D721Med (cell line): ENCODE data around the gene PRKG1.

Experiments used
- DNase-seq: peaks from one replicate; pipeline ENCODE4 v3.0.0; 2011; ENCODE audit warnings: low spot score; ENCODE audit not compliant: insufficient read length
- FAIRE-seq: peaks from 2 replicates; lab custom pipeline; 2011; peaks lifted over from hg19 to GRCh38; lab: Jason Lieb, UNC
- TF ChIP-seq, protein P1 (sequence below): IDR thresholded peaks from 2 replicates; pipeline ENCODE4 v1.5.1; 2012; ENCODE audit warnings: mild to moderate bottlenecking, control low read depth; ENCODE audit not compliant: insufficient read depth; ENCODE audit errors: missing control alignments

The PRKG1 gene

DNA sequence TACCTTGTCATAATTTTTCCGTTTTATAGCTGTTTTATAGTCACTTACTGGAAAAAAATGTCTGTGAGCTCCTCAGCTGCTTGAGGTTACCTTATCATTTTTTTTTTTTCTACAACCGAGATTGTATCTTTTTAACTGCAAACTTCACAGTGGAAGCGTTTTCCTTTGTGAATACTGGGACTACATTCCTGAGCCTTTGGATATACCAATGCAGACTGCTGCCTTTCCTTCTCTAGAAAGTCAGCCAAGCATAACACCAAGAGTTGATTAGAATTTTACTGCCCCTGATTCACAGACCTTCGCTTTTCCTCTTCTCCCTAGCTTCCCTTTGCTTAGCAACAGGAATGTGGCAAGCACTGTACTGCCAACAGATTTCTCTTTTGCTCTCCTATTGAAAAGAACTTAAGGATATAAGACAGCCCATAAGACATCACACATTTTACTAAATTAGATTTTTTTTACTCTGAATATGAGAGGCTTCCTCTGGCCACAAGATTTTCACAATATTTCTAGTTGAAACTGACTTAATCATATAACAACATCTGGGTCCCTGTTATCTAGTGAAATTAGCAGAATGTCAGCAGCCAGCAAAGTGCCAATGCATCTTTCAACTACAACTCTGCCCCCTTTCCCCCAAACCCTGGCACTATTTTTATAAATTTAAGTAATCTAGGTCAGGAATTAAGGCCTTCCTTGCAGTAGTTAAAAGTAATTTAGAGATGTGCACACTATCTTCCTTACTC lies 170.6 kb downstream of the PRKG1 start:
- TF ChIP-seq, protein P1, sequence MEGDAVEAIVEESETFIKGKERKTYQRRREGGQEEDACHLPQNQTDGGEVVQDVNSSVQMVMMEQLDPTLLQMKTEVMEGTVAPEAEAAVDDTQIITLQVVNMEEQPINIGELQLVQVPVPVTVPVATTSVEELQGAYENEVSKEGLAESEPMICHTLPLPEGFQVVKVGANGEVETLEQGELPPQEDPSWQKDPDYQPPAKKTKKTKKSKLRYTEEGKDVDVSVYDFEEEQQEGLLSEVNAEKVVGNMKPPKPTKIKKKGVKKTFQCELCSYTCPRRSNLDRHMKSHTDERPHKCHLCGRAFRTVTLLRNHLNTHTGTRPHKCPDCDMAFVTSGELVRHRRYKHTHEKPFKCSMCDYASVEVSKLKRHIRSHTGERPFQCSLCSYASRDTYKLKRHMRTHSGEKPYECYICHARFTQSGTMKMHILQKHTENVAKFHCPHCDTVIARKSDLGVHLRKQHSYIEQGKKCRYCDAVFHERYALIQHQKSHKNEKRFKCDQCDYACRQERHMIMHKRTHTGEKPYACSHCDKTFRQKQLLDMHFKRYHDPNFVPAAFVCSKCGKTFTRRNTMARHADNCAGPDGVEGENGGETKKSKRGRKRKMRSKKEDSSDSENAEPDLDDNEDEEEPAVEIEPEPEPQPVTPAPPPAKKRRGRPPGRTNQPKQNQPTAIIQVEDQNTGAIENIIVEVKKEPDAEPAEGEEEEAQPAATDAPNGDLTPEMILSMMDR: no peak
- FAIRE-seq: no peak
- DNase-seq: no peak

DNA sequence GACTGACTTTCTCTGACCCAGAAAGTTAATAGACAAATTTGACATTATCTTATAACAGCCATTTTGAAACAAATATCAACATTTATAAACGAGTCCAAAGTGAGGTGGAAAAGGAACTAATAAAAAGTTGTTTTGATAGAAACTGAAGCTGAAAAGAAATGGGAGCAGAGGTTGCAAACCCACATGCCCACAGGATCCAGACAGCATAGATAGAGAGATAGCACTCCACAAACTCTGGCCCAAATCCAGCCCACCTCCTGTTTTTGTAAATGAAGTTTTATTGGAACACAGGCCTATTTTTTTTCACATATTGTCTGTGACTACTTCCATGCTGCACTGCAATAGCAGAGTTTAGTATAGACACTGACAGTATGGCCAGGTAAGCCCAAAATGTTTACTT lies 171.9 kb downstream of the PRKG1 start:
- FAIRE-seq: no peak
- no peak for DNase-seq
- TF ChIP-seq, protein P1: no peak

DNA sequence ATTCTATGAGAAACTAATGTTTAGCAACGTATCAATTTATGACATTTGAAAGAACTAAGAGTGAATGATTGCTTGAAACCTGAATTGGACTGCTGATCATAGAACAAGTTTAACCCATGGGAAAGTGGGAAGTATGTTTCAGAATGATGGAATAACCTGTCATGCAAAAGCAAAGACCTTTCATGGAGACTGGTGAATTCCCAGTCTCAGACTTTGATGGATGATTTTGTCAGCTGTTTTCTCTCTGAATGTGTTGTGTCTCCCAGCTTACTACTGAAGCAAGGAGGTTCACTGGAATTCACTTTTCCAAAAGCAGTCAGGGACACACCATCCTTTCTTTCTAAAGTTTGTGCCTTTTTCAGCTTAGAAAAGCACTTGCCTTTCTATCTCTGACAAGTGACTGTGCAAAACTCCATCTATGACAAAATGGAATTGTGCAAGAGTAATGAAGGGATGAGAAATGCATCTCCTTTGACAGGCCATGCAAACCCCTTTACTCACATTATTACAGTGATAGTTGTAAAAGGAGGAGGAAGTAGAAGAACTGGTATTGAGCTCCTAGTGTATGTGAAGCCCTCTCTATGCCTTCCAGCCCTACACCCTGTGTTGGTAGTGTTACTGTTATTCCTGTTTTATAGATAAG lies 176.1 kb downstream of the PRKG1 start:
- FAIRE-seq (no peak), DNase-seq (no peak)
- TF ChIP-seq, protein P1: no peak

DNA sequence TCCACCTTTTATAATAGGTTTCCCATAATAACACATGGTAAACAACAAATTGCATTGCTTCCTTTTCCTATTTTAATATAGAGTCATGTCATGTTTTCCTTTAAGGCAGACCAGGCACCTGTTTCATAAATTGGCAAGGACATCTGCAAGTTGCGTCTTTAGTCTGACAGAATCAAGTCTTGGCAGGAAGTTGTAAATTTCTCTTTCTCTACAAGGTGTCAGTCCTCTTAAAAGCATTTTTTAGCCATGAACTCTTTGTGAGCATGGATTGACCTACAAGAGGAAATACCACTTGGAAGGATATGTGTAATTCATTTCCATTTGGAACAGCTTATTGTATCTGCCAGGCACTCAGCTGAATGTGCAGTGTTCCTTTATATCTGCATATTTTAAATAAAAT lies 176.8 kb downstream of the PRKG1 start:
- DNase-seq (no peak), FAIRE-seq (no peak)
- TF ChIP-seq, protein P1: no peak

DNA sequence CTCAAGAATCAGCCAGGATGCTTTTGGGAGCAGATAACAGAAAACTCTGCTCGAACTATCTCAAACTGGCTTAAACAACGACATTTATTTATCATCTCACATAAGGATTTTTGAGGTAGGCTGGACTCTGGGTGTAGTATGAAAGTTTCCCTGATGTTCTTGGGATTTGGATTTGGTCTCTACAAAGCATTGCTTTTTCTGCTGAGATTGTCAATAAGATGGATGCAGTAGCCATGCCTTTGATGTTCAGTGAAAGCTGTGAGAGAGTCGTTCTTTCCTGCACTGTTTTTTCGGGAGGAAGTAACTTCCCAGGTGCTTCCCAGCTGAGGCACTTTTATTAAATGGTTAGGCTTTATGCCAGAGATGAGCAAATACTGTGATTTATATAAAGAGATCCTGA lies 181.1 kb downstream of the PRKG1 start:
- DNase-seq (no peak), FAIRE-seq (no peak)
- TF ChIP-seq, protein P1: no peak

DNA sequence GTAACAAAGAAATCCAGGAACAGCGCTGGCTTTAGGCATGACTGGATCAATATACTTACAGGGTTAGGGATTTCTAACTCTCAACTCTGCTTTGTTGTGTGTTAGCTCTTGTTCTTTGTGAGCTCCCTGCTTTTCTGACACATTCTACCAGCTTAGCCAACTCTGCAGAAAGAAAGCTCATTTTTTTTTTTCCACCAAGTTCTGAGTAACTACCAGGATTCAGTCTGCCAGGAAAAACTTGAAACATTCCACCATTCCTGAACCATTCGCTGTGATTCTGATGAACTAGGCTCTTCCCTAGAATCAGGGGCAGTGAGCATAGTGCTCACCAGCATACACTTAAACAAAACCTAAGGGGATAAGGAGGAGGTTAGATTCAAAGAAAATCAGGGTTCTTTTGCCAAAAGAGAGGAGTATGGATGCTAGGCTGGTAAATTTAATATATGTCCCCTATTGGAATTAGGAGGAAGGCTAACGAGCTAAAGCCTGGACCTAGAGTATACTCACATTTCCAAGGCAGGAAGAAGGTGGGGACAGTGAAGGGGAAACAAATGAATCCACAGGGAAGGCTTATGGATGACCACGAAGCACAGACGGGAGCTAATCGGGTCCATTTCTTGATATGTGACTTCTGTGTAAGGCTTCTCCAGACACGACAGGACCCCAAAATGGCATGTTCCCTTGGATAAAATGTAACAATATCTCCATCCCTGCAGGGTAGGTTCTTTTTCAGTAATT lies 183.4 kb downstream of the PRKG1 start:
- no peak for FAIRE-seq
- no peak for DNase-seq
- TF ChIP-seq, protein P1: no peak
